Sigmoid colon (tissue), 7 donors: Measurements from ENCODE around the gene ADAD2. TPM values are rescaled to one million over a fixed set of nuclear protein-coding genes. Genes with fewer than 3 reads are reported as not detected.

ENCODE experiments used
- DNase-seq: peaks from one replicate; pipeline ENCODE4 v3.0.0-alpha.2; 2019
- H3K27ac ChIP-seq, 4 donors: fragments of 200-600 bp; sonication (generic); one replicate each; pipeline ENCODE4 v1.5.1; 2016 to 2019; ENCODE audit warnings: mild to moderate bottlenecking in 1 of 4
- H3K27me3 ChIP-seq, 3 donors: fragments of 200-600 bp; sonication (generic); one replicate each; pipeline ENCODE4 v1.5.1; 2019; ENCODE audit warnings: mild to moderate bottlenecking in 1 of 3
- H3K36me3 ChIP-seq, 4 donors: fragments of 200-600 bp; sonication (generic); one replicate each; pipeline ENCODE4 v1.5.1; 2016 to 2019
- H3K4me1 ChIP-seq, 4 donors: fragments of 200-600 bp; sonication (generic); one replicate each; pipeline ENCODE4 v1.5.1; 2017 to 2019
- H3K4me3 ChIP-seq, 4 donors: fragments of 200-600 bp; sonication (generic); one replicate each; pipeline ENCODE4 v1.5.1; 2017 to 2019; ENCODE audit warnings: mild to moderate bottlenecking in 2 of 4, moderate library complexity in 1 of 4
- H3K9me3 ChIP-seq, 4 donors: fragments of 200-600 bp in 3 of 4; sonication (generic) in 3 of 4; one replicate each; pipeline versions ENCODE4 v1.5.1 to v1.6.1; 2013 to 2019
- CTCF ChIP-seq, 4 experiments: fragments of 450-650 bp in 3 of 4; fragments of 200-600 bp in 1 of 4; IDR thresholded peaks; one replicate each; pipeline ENCODE4 v1.5.1; 2016 to 2019; ENCODE audit warnings: antibody characterized with exemption in 4 of 4, mild to moderate bottlenecking in 3 of 4, moderate library complexity in 2 of 4
- EP300 ChIP-seq, 4 donors: sonication (generic); formaldehyde crosslinking; IDR thresholded peaks; one replicate each; pipeline ENCODE4 v1.6.1; 2017; ENCODE audit warnings: antibody characterized with exemption in 4 of 4
- POLR2A ChIP-seq, 2 donors: fragments of 450-650 bp; IDR thresholded peaks; one replicate each; pipeline ENCODE4 v1.6.1; 2016; ENCODE audit warnings: antibody characterized with exemption in 2 of 2, mild to moderate bottlenecking in 2 of 2, moderate library complexity in 2 of 2
- POLR2AphosphoS5 ChIP-seq, 4 donors: sonication (generic); formaldehyde crosslinking; IDR thresholded peaks; one replicate each; pipeline ENCODE4 v1.6.1; 2017; ENCODE audit warnings: antibody characterized with exemption in 4 of 4
- WGBS, 2 donors: extraction: QIAGEN DNeasy Blood & Tissue Kit; methylation state at CpG; one replicate each; pipeline ENCODE4 v1.1.7; 2013; 5-methylcytosine and 5-hydroxymethylcytosine counted together
- intact Hi-C: fragments of 100-400 bp; cut with DNase I; formaldehyde crosslinking; loops from one replicate; pipeline ENCODE4 v1.15.1; 2023
- polyA plus RNA-seq, 3 donors: library from polyadenylated mRNA; stranded (reverse); fragments of 200-250 nt; gene quantifications; one replicate each; pipeline ENCODE4 v1.2.3, GENCODE V29; 2013
- total RNA-seq, 4 donors: library from RNA; depleted of rRNA; stranded (reverse); fragments of >200 nt; gene quantifications; one replicate each; pipeline ENCODE4 v1.1.0, GENCODE V29; 2016
- donor health status: healthy with polysubstance abuse.
- donor health status: Bipolar disorder and iron deficiency.
- donor health status: healthy.

ADAD2 gene
- total and polyA plus RNA-seq, 7 donors, result 0.29 to 0.83 (median 0.36) TPM; not detected in 4

DNA sequence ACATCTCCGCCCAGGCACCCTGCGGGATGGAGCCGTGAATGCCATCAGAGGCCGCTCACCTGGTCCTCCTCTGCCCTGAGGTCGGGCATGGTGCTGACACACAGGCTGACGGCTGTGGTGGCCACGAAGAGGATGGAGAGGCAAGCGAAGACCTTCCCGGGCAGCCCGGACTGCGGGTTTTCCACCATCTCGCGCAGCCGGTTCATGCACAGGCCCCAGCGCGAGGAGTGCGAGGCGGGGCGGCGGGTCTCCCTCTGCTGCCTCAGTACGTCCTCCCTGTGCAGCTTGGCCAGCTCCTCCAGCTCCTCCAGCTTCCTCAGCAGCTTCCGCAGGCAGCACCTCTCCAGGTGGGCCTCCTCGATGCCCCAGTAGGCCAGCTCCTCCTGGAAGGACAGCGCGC lies 45.7 kb downstream of the ADAD2 start:
- Histone ChIP-seq H3K9me3 (no peaks in the 10 kb centered on the region), H3K27ac (no peak overlapping the region), H3K4me3 (no peak overlapping the region), H3K27me3 (no peaks in the 10 kb centered on the region), H3K4me1 (peaks cover 0 to 6% (median 2%) of the 10 kb centered on the region in 4 donors), H3K36me3 (no peaks in the 10 kb centered on the region)
- TF ChIP-seq POLR2AphosphoS5 (IDR thresholded peaks at IDR 0.05) (no peak), CTCF (IDR thresholded peaks at IDR 0.05) (no peak), EP300 (IDR thresholded peaks at IDR 0.05) (no peak), POLR2A (IDR thresholded peaks at IDR 0.05) (no peak)
- WGBS, 2 donors, result 91 to 94% methylated on average over 25 of the region's 25 CpGs
- intact Hi-C loops, result no loop called here
- no peak for DNase-seq

GRCh38 chr16:84237994-84238750 lies 47.2 kb downstream of the ADAD2 start:
- H3K36me3 ChIP-seq, result no peaks in the 10 kb centered on the region
- H3K27me3 ChIP-seq, result peaks cover 0 to 7% (median 0%) of the 10 kb centered on the region in 3 donors
- intact Hi-C loops, result no loop called here
- TF ChIP-seq POLR2A (IDR thresholded peaks at IDR 0.05) (no peak), CTCF (IDR thresholded peaks at IDR 0.05) (no peak), POLR2AphosphoS5 (IDR thresholded peaks at IDR 0.05) (no peak), EP300 (IDR thresholded peaks at IDR 0.05) (no peak)
- H3K9me3 ChIP-seq, result no peaks in the 10 kb centered on the region
- H3K4me1 ChIP-seq, result peaks cover 0 to 6% (median 2%) of the 10 kb centered on the region in 4 donors
- H3K27ac ChIP-seq, result no peak overlapping the region
- DNase-seq, result no peak
- no peak overlapping the region for H3K4me3 ChIP-seq
- 89 to 90% methylated on average over 17 of the region's 17 CpGs for WGBS, 2 donors

DNA sequence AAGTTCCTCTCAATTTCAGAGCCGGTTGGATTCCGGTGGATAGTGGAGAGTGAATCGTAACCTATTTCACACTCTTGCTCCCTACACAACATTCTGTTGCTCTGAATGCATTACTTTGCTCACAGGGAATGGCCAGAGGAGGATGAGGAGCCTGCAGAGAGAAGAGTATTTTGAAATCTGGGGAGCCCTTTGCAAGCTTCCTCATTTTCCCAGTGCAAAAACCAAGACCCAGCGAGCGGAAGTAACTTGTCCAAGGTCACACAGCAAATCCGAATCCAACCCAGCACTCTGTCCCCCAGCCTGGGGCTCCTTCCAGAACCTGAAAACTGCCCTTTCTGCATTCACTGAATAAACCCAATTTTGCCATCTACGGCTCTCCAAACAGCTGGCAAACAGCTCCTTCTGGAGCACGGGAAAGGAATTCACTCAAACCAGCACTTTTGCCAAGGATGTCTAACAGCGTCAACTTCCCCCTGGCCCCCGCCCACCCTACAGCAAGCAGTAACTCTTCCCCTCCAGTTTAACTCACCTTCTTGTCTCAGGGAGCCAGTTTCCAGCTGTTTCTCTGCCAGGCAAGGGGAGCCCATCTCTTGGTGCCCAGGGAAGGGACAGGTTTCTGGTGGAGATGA lies 48.3 kb downstream of the ADAD2 start:
- WGBS, 2 donors, result 46% methylated on average over 10 of the region's 10 CpGs

DNA sequence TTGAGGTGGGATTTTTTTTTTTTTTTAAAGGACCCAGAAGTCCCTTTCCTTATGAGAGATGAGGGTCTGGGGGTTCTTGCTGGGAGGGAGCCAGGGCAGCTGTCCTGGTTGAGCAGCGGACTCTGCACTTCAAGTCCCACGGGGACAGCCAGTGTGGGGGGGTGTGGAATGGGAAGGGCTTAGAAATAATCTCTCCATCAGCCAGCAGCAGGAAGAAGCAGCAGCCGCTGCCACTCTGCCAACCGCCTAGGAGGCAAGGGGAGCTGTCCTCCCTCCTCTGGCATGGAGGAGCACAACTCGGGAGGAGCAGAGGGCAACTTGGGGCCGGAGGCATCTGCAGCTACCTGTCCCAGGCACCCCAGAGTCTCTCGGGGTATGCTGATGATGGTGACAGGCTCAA lies 49.0 kb downstream of the ADAD2 start, which contains the start of gene KCNG4:
TSS of gene KCNG4 (minus strand) at position 104 of the 400 bp plus-strand sequence. CDS start 2,527 bp downstream, outside the sequence.
- no peak for TF ChIP-seq POLR2AphosphoS5 (IDR thresholded peaks at IDR 0.05)
- no peak for TF ChIP-seq POLR2A (IDR thresholded peaks at IDR 0.05)
- TF ChIP-seq CTCF (IDR thresholded peaks at IDR 0.05), result no peak
- TF ChIP-seq EP300 (IDR thresholded peaks at IDR 0.05), result no peak
- no peak within 1 kb of the TSS for H3K4me3 ChIP-seq
- peaks cover 0 to 5% (median 2%) of the 10 kb centered on the region in 4 donors for H3K4me1 ChIP-seq
- intact Hi-C loops, result no loop called here
- no peaks in the 10 kb centered on the region for H3K36me3 ChIP-seq
- peaks cover 0 to 7% (median 0%) of the 10 kb centered on the region in 3 donors for H3K27me3 ChIP-seq
- 17 to 37% methylated on average over 7 of the region's 7 CpGs for WGBS, 2 donors
- no peak within 1 kb of the TSS for H3K27ac ChIP-seq
- peaks cover 0 to 4% (median 0%) of the 10 kb centered on the region in 4 donors for H3K9me3 ChIP-seq
- DNase-seq, result no peak

More for the DNA sequence above, 48.3 kb downstream of the ADAD2 start:
- Histone ChIP-seq H3K4me1 (peaks cover 0 to 6% (median 2%) of the 10 kb centered on the region in 4 donors), H3K36me3 (no peaks in the 10 kb centered on the region), H3K27me3 (peaks cover 0 to 7% (median 0%) of the 10 kb centered on the region in 3 donors), H3K9me3 (peaks cover 0 to under 1% (median 0%) of the 10 kb centered on the region in 4 donors), H3K4me3 (no peak overlapping the region), H3K27ac (no peak overlapping the region)
- DNase-seq, result no peak
- intact Hi-C loops, result no loop called here
- no peak for TF ChIP-seq POLR2AphosphoS5 (IDR thresholded peaks at IDR 0.05)
- no peak for TF ChIP-seq EP300 (IDR thresholded peaks at IDR 0.05)
- no peak for TF ChIP-seq CTCF (IDR thresholded peaks at IDR 0.05)
- no peak for TF ChIP-seq POLR2A (IDR thresholded peaks at IDR 0.05)
